NCI-H1105 treated with DMSO at 0.1 percent for 48 hours (cell line): ENCODE measurements around the gene P2RX2.

Experiments used
- DNase-seq: peaks from one replicate; lab custom pipeline; 2025; lab: John Stamatoyannopoulos, UW

Gene P2RX2

DNA sequence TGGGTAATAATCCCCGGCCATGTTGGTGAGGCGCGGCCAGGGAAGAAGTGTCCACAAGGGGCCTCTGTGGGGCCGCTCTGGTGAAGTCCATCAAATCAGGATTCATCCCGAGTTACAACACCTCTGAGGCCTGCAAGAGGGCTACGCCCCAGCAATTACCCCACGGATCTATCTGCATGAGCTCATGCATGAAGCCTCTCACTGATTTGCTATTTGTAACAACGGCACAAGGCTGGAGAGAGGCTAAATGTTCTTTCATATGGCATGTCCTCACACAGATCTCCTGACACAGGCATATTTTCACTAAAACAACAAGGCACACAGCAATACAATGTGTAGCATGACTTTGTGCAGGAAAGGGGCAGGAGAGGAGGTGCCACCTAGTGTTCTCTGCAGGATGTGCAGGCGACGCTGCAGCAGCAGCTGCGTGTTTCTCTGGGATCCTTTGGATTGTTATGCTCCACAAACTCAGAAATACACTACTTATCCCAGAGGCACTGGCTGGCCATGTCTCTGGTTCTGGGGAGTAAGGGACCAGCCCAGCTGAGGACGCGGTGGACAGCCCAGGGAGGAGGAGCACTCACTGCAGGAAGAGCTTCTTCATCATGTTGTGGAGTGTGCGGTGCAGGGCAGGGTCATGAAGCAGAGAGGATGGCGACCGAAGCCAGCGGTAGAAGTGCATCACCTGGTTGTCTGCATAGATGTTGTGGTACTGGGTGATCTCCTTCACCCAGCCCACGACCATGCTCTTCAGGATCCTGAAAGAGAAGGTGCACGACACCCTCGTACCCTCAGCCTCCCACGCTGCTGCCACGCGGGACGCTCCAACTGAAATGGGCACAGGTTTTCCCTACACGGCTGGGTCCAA is 20.2 kb downstream of the P2RX2 start:
- DNase-seq = no peak

DNA sequence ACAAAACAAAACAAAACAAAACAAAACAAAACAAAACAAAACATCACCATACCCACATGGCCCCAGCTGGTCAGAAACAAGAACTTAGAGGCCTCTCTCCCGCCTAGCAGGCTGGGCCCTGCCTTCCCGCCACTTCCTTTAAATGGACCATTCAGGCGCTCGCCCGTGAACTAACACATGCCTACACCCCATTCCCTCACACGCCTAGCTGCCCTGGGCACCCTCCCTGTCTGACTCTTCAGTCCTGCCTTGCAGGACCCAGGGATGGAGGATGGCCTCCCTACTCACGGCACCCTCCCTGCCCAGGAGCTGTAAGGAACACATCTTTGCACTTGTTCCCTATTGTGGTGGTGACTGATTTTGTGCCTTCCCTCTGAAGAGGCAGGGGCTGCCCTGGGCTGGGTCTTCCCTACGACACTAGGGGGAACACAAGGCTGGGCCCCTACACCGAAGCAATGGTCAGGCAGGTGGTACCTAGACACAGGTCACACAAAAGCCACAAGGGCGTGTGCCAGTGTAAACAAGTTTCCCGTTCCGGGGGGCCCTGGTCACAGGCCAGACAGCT is 21.5 kb downstream of the P2RX2 start:
- no peak for DNase-seq

DNA sequence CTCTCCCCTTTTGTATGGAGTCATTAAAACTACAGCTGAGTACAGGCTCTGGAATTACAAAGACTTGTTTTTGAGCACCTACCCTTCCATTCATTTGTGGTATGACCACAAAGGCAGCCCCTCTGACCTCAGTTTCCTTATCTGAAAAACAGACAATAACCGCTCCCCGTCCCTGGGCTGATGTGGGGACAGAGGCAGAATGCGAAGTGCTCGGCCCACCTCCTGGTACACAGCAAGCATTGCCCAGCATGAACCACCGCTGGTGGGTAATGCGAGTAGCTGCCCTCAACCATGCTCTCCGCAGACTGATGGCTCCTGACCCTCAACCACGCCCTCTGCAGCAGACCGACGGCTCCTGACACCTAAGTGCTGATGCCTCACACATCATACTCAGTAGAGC is 22.4 kb downstream of the P2RX2 start:
- DNase-seq = no peak

DNA sequence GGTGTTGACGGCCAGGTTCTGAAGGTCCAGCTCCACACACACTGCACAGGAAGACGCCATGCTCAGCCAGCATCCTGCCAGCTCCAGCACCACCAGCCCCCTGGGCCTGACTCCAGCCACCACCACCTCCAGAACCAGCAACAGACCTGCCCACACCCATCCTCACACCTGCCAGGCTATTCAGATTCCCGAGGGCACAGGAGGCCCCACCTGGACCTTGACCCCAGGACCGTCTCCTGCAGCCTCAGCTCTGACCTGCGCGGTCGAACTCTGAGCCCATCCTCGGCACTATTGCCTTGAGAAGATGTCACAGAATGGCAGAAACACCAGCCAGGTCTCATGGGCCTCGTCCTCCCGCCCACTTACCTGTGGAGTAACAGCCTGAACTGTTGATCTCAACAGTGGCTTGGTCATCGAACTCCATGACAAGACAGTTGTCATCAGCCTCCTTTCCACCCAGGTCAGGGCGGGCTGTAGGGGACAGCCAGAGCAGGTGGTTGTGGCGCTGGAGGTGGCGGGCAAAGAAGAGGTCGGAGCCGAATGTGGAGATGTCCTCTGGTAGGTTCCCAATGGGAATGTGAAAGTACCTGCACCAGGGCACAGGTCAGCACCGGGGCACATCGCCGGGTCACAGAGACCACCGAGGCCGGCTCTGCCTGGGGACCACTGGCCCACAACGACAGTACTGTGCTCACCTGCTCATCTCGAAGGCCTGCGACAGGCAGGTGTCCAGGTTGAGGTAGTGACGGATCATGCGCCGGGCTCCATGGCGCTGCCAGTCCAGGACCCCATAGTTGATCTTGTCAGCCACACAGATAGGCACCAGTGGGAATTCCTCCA is 23.5 kb downstream of the P2RX2 start:
- no peak for DNase-seq

DNA sequence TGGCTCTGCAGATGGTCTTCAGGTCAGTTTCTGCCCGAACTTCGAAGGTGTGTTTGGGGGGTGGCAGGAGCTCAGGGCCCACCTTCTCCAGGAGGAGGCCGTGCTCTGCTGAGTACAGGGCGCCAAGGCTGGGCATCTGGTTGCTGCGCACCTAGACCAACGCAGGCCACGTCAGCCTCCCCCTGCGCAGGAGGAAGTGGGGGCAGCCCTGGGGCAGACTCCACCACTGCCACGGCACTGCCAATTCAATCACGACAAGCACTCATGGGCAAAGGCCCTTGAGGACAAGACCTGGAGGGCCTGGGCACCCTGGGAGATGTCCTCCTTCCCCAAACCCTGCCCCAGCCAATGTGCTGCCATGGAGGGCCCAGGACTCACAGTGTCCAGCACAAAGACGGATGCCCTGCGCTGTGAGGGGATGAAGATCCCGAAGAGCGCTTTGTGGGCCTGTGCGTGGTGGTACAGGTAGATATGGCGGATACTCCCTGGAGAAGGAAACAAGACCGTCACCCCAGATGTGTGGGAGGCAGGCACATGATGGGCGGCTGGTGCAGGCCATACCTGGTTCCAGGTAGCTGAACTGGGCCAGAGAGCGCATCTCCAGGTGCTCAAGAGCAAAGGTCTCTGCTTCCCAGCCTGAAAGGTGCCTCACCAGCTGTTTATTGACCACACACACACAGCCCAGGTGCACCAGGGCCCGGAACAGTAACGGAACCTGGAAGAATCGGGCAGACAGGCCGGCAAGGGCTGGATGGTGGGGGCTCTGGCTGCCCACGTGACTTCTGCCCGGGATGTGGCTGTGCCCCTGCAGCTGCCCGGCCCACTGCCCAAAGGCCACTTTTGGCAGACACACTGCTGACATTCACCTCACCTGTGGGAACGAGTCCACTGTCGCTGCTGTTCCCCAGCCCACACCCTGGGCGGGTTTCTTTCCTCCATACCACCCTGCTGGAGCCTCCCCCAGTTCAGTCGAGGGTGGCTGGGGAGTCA is 24.6 kb downstream of the P2RX2 start:
- no peak for DNase-seq

DNA sequence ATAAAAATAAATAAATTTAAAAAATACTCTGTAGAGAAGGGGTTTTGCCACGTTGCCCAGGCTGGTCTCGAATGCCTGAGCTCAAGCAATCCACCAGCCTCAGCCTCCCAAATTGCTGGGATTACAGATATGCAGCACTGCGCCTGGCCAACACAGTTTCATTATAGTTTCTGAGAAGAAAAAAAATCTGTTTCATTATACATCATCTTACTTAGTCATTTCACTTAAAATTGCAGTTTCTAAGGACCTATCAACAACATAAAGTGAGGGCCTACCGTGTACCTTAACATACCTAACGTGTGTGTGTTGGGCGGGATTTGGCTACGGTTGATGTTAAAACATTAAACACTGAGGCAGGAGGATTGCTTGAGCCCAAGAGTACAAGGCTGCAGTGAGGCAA is 28.3 kb downstream of the P2RX2 start:
- no peak for DNase-seq

DNA sequence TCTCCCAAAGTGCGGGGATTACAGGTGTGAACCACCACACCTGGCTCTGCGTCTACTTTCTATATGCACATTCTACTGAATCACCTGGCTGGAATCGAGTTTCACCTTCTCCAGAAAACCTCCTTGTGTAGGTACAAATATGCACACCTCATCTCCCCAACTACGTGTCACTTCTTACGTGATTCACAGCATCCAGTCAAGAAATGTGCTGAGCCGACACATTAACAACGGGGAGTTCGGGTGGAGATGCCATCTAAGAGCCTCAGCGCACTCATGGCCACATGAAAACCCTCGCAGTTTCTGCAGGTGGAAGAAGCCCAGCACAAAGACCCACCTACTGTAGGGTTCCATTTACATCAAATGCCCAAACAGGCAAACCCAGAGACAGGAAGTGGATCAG is 29.3 kb downstream of the P2RX2 start:
- DNase-seq = no peak

DNA sequence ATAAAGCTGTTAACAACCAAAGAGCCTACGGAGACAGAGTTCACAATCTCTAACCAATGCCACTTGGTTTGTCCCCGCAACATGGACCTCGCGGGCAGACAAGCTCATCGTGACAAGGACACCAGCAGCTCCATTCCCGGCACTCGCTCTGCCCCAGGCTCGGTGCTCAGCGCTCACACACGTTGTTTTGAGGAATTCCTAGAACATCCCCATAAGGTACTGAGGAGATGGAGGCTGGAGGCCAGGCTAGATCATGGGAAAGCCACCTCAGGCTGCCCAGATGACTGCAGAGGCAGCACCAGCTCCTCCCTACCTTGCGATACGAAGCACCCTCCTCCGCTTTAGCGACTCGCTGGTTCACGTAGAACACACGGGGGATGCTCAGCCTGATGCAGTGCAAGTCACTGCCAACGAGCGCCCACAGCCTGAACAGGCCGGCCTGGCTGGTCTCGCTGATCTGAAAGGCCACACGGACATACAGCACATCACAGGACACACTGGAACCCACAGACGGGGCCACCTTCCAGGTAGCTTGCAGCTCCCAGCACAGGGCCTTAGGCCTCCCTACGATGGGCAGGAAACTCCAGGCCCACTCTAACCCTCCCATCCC is 30.1 kb downstream of the P2RX2 start:
- no peak for DNase-seq

DNA sequence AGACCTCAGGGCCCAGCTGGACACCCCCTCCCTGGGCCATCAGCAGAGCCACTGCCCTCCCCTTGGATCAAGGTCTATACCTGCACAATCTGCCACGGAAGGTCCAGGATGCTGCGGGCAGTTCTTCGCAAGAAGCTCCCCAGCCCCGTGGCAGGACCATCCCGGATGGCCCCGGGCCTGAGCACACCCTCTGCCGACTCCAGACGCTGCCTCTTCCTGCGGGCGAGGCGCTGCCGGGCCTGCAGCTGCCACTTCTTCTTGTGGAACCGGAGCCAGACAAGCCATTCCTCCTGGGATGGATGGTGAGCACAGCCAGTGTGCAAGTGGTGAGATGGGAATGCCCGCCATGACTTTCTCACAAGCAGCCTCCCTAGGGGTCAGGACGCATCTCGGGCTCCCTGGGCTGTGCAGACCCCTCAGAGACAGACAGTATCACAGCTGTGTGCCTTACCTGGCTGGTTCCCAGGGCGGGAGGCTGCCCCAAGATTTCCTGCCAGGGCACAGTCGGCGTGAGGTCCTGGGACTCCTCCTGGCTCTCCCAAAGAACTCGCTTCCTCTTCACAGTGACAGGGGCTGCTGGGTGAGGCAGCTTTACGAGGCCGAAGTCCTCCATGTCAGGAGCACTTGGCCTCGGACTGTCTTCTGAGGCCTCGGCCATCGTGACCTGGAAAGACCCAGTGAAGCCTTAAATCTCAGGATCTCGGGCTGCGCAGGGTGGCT is 30.8 kb downstream of the P2RX2 start:
- no peak for DNase-seq

DNA sequence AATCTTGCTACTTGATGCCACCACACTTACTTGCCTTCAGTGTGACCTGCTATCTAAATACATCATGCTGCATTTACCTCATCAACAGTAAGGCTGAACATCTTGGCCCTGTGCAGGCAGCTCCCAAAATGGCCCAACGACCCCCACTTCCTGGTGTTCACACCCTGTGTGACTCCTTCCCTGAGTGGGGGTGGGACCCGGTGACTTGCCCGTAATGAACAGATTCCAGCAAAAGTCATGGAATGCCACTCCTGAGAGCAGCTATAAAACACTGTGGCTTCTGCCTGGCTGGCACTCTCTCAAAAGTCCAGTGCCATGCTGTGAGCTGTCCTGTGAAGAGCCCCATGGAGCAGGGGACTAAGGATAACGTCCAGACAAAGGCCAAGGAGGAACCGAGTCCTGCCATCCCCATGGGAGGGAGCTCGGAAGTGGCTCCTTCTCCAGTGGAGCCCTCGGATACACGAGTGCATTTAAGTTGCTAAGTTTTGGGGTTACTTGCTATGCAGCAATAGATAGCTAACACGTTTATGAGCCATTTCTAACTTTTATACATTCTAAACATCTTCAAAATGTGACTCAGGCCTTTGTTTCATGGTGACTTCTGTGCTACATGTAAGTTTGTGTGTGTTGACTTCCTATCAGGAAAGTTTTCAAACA is 33.0 kb downstream of the P2RX2 start:
- peak; percentile 100 for DNase-seq

DNA sequence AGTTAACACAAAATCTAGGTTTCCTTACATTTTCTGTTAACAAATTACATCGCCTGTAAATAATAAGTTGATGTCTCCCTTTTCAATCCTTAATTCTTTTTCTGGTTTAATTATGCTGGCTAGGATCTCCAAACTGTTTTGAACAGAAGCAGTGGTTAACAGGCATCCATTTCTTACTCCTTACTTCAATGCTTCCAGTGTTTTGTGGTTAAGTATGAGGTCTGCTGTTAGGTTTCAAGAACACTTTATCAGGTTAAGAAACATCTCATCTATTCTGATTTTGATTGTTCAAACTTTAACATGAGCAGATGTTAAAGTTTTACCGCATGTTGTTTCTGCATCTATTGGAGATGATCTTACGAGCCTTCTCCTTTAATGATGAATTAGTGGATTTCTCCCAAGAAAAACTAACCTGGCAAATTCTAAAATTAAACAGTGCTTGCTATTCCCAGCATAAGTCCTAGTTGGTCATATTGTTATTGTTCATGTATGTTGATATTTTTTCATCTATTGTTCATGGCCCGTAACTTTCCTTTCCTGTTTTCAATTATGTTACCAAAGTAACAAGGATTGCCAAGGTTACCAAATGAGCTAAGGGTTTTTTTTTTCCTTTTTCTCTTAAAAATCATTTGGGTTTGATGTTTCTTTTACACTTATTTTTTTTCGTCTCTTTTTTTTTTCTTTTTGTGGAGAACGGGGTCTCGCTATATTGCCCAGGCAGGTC is 35.2 kb downstream of the P2RX2 start:
- DNase-seq = no peak

DNA sequence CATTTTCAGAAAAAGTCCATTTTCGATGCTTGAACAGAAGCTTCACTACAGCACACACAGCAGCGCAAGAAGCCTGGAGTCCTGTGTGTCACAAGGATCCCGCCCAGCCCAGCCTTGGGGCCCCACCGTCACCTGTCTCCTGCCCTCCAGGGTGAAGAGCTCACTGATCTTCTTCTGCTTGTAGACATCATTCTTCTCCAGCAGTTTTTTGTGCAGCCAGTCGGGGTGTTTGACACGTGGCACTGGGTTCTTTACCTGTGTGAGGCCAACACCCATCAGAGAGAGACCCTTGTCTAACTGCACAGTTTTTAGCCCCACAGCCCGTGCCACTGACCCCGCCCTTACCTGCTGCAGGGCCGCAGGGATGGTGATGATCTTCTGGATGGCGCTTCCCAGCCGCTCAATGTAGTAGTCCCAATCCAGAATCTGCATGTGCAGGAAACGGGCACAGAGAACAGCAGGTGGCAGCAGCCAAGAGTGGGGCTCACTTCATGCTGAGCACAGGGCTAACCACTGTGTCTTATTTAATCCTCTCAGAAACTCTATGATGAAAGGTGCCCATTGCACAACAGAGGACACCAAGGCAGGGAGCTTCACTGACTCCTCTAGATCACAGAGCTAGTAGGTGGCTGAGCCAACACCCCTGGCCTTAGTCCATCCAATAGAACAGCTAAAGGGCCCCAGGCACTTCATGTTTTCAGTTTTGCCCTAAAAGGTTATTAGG is 38.6 kb downstream of the P2RX2 start:
- no peak for DNase-seq

DNA sequence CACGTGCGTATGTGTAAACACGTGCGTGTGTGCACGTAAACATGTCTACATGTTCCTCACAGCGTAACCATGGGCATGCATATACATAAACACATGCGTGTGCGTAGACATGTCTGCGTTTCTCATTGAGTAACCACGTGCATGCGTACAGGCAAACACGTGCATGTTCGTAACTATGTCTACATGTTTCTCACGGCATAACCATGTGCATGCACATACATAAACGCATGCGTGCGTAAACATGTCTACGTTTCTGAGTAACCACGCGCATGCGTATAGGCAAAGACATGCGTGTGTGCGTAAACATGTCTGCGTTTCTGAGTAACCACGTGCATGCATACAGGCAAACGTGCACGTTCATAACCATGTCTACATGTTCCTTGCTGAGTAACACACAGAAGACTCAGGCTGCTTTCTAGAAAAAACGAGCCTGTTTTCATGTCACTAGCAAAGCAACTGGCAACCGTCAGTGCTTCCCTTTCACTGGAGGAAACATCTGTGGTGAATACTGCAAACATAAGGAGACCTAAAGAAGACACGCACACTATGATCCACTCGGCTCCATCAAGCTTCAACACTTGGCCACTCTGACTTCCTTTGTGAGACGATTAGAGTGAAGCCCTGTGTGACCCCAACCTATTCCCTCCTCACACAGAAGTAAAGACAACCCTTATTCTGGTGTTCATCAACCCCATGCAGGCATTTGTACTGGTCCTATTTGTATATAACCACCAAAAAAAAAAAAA is 39.7 kb downstream of the P2RX2 start:
- no peak for DNase-seq

DNA sequence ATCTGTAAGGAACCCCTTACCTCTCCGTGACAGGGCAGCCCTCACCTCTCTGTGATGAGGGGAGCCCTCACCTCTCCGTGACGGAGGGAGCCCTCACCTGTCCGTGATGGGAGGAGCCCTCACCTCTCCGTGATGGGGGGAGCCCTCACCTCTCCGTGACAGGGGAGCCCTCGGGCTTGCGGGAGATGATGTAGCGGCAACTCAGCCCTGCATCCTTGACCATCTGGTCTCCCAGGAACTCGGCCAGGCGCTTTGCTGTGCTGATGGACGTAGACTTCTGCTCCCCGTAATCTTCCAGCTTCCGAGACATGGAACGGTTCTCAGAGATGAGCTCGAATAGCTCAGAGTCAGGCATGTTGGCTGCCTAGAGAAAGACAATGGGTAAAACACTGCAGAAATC is 40.6 kb downstream of the P2RX2 start:
- DNase-seq = no peak

DNA sequence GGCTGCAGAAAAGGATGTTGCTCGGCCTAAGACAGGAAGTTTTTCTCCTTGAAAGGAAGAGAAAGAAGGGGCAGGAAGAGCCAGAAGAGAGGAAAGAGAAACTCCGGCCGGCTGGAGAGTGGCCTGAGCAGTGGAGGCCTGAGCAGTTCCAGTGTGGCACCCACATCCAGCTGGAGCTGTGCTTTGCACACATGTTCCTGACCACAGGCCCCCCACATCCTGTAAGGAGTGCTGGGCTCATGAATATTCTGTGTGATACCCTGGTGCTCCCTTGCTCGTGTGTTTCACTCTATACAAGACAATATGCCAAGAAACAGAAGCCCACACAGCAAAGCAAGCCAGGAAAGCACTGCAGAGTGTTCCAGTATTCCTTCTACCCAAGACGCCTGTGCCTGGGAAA is 41.5 kb downstream of the P2RX2 start:
- DNase-seq = no peak

DNA sequence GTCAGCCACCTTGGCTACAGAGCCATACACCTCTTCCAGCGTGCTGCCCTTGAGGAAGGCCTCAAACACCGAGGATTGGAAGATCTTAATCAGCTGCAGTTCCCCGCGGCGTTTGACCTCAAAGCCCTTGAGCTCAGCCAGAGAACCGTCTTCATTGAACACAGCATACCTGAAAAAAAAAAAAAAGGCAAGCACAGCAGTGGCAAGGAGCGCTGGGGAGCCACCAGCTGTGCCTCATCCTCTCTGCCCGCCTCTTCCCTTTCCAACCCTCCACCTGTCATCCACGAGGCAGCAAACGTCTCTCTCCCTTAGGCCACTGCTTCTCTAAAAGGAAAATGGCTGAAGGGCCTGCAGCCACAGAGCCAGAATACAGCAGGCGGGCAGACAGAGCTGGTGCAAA is 42.4 kb downstream of the P2RX2 start:
- no peak for DNase-seq

DNA sequence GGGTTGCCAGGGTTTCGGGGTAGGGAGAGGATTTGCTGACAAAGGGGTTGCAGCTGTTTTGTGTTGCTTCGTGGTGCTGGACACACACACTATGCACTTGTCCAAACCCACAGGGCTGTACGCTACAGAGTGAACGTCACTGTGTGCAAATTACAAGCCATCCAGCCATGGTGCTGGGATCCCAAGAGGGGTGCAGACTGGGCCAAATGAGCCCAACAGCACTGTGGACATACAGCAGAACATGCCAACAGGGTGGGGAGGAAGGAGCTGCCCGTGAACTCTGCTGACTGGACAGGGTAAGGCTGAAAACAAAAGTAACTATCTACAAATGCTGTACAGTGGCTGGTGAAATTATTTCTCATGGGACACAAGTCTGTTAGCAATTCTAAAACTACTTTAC is 43.4 kb downstream of the P2RX2 start:
- no peak for DNase-seq
